Adipose tissue (tissue), 3 donors: ENCODE measurements around the gene ZFTA. TPM values are rescaled to one million over a fixed set of nuclear protein-coding genes. Genes with fewer than 3 reads are reported as not detected.

ENCODE experiments used
- H3K27ac ChIP-seq: one replicate; pipeline ENCODE4 v1.5.1; 2013; ENCODE audit warnings: low read depth, low read length
- WGBS, 3 donors: extraction: QIAGEN DNeasy Blood & Tissue Kit; methylation state at CpG; one replicate each; pipeline ENCODE4 v1.1.7; 2013; 5-methylcytosine and 5-hydroxymethylcytosine counted together
- polyA plus RNA-seq, 3 donors: library from polyadenylated mRNA; stranded (reverse); fragments of 200-250 nt; gene quantifications; one replicate each; pipeline ENCODE4 v1.2.3, GENCODE V29; 2013
- donor health status: healthy with polysubstance abuse.
- donor health status: Bipolar disorder and iron deficiency.
- donor health status: healthy.

ZFTA gene
- polyA plus RNA-seq, 3 donors = 3.9 to 13.8 (median 12.7) TPM

- 42 to 63% (median 61%) methylated on average over 80 to 96 of the region's 96 CpGs for WGBS, 3 donors
- H3K27ac ChIP-seq = no peak overlapping the region
These were observed 5.7 kb downstream of the ZFTA start for GRCh38 chr11:63762654-63763495.

DNA sequence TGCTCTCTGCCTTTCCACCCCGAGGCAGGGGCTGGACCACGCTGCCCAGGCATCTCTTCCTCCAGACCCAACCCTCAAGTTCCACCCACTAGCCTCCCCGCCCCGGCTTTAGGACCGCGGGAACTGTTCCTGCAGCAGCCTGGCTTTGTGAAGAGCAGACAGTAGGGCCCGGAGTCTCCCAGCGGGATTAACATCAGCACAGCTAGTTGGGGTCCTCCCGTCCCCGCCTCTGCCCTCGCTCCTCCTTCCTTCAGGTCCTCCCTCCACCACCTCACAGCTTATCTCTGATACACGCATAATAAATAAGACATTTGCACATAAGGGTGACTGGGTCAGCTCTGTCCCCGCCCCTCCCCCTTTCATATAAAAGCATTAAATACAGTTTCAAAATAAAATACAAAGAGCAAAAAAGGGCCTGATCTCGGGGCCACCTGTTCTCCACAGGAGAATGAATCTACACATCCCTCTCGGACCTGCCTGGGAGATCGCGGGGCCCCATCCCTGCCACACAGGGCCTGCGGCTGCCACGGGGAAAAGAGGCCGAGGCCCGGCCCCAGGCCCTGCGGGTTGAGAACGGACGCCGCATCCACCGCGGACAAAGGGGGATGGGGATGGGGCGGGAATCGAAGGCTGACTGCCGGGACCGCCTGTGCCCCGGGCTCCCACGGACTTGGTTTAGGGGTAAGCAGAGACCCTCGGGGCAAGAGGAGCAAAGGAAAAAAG is 6.5 kb downstream of the ZFTA start:
- no peak overlapping the region for H3K27ac ChIP-seq
- 59 to 64% (median 63%) methylated on average over 34 of the region's 34 CpGs for WGBS, 3 donors

GRCh38 chr11:63761188-63761587 is 7.4 kb downstream of the ZFTA start:
- H3K27ac ChIP-seq = no peak overlapping the region
- 74 to 86% (median 85%) methylated on average over 10 of the region's 10 CpGs for WGBS, 3 donors

DNA sequence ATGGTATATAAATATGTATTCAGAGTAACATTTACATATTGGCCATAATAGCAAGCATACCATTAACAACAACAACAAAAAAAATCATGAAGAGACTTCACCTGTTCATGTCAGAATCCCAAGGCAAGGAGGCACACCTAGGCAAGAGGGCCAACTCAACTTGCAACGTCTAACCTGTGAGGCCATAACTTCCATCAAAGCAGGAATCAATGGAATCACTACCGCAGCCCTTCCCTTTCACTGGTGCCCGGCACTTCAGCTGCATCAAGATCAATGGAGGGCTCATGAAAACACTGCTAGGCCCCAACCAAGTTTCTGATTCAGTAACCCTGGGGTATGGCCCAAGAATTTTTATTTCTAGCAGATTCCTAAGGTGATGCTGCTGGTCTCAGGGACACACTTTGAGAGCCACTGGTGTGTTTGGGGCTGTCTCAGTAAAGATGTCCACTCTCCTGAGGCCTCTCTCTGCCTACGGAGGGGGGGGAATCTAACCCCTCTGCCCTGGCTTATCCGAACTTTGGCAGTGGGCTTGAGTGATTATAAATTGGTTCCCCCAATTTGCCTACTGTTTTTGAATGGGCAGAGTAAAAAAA is 8.0 kb downstream of the ZFTA start:
- no peak overlapping the region for H3K27ac ChIP-seq
- 80 to 82% (median 82%) methylated on average over 5 of the region's 5 CpGs for WGBS, 3 donors

DNA sequence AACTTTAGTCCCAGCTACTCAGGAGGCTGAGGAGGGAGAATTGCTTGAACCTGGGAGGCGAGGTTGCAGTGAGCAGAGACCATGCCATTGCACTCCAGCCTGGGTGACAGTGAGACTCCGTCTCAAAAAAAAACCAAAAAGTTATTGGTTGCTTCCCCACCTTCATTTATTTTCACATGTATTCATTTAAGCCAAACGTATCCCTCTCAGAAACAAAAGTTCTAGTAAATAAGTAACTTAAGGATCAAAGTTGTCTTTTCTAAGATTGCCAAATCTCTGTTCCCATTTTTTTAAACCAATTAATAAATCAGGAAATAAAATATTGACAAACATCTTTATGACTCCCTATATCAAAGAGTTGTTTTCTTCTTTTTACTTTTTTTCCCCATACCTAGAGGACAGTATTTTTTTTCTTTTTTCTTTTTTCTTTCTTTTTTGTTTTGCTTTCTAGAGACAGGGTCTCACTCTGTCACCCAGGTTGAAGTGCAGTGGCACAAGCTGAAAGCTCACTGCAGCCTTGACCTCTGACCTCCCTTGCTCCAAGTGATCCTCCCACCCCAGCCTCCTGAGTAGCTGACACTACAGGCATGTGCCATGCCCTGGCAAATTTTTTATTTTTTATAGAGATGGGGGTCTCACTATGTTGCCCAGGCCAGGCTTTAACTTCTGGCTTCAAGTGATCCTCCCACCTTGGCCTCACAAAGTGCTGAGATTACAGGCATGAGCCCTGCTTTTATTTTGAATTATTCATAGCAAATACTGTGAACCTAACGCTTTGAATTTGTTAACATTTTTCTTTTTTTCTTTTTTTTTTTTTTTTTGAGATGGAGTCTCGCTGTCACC is 11.4 kb downstream of the ZFTA start:
- no peak overlapping the region for H3K27ac ChIP-seq
- 79 to 96% (median 90%) methylated on average over 5 of the region's 5 CpGs for WGBS, 3 donors

- no peak overlapping the region for H3K27ac ChIP-seq
- 88 to 94% (median 89%) methylated on average over 4 of the region's 4 CpGs for WGBS, 3 donors
These were observed 19.0 kb downstream of the ZFTA start for GRCh38 chr11:63749624-63750023.

- H3K27ac ChIP-seq = no peak overlapping the region
- 69 to 86% (median 83%) methylated on average over 3 of the region's 3 CpGs for WGBS, 3 donors
These were observed 21.6 kb downstream of the ZFTA start for GRCh38 chr11:63747011-63747410.

DNA sequence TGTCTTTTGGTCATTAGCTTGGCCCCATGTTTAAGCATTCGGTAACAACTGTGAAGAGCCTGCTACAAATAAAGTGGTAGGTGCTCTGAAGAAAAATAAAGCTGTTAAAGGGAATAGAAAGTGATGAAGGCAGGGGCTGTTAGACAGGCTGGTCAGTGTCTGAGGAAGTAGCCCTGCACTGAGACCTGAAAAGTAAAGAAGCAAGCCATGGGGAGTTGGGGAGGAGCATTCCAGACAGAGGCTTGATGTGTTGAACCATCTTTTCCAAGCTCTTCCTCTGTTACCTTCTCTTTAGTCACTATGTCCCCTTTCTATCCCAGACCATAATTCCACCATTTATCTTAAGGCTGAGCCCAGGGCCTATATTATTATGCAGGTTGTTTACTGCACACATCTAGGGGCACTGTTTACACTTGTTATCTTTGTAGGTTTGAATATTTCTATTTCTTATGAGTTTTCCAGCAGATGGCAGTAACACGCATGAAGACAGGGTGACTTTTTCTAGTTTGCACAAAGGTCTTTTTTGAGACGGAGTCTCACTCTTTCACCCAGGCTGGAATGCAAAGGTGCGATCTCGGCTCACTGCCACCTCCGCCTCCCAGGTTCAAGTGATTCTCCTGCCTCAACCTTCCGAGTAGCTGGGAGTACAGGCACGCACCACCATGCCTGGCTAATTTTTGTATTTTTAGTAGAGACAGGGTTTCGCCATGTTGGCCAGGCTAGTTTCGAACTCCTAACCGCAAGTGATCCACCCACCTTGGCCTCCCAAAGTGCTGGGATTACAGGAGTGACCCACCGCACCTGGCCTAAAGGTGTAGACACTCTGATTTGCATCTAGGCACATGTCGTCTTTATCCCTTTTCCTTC is 23.0 kb downstream of the ZFTA start:
- WGBS, 3 donors = 68 to 85% (median 82%) methylated on average over 13 of the region's 13 CpGs

DNA sequence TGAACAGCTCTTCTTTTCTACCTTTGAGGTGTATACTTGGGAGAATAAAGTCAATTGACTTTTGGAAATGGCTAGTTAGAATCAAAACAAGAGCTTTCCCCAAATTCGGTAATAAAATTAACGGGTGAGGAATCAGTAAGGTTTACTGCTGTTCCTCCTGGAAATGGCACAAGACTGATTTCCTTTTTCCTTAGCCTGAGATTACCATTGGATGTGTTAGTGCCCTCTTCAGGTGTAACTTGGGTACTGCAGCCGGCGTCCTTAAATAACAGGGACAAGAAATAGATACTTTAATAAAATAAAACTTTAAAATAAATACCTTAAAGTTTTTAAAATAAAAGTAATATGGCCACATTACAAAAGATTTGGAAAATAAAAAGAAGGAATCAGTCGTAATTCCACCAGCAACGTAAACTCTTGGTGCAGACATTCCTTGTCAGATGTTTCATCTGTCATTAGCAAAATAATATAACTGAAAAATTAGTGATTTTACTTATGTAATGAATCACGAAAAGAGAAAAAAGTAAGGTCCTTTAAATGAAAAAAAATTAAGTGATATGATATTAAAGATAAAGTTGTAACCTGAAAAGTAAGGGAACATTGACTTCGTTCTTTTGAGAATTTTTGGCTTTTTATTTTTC is 29.7 kb downstream of the ZFTA start:
- H3K27ac ChIP-seq = no peak overlapping the region
- 18 to 21% (median 19%) methylated on average over 8 of the region's 8 CpGs for WGBS, 3 donors

More for the DNA sequence above, 23.0 kb downstream of the ZFTA start:
- H3K27ac ChIP-seq = no peak overlapping the region

DNA sequence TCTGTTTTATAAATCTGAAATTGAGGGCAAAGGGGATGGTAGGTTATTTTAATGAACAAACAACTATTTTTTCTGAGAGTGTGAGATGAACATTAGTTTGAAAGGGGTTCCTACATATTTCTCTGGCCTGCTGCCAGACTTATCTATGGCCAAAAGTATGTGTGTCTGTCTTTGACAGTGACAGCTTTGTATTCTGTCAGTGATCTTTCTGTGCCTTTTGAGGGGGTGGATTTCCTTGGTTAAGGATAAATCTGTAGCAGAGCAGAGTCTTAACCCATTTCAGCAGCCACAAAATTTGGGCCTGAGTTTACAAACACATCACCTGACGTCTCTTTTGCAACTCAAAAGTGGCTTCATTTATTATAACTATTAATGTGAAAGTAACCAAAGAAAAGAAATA is 30.9 kb downstream of the ZFTA start:
- WGBS, 3 donors = 63 to 76% (median 70%) methylated on average over 1 of the region's 1 CpG

DNA sequence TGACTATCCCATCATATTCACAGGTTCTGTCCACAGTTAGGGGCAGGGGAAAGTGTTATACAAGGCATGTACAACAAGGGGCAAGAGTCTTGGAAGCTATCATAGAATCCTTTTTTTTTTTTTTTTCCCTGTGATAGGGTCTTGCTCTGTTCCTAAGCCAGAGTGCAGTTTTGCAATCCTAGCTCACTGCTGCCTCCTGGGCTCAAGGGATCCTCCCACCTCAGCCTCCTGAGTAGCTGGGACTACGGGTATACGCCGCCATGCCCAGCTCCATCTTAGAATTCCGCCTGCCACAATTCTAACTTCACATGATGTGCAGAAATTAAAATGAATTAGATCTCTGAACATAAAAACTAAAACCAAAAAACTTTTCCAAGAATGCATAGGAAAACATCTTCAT is 31.7 kb downstream of the ZFTA start:
- H3K27ac ChIP-seq = no peak overlapping the region
- WGBS, 3 donors = 96 to 98% (median 98%) methylated on average over 4 of the region's 4 CpGs

More for the DNA sequence above, 30.9 kb downstream of the ZFTA start:
- H3K27ac ChIP-seq = no peak overlapping the region

DNA sequence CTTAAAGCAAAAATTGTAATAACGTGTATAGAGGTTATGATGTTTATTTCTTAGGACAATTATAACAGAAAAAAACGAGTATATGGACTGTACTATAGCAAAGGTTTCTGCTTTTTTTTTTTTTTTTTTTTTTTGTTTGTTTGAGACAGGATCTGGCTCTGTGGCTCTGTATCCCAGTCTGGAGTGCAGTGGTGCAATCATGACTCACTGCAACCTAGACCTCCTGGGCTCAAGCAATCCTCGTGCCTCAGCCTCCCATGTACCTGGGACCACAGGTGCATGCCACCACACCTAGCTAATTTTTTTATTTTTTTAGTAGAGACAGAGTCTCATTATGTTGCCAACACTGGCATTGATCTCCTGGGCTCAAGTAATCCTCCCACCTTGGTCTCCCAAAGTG is 39.2 kb downstream of the ZFTA start:
- WGBS, 3 donors = 85 to 89% (median 86%) methylated on average over 3 of the region's 3 CpGs
- H3K27ac ChIP-seq = no peak overlapping the region

DNA sequence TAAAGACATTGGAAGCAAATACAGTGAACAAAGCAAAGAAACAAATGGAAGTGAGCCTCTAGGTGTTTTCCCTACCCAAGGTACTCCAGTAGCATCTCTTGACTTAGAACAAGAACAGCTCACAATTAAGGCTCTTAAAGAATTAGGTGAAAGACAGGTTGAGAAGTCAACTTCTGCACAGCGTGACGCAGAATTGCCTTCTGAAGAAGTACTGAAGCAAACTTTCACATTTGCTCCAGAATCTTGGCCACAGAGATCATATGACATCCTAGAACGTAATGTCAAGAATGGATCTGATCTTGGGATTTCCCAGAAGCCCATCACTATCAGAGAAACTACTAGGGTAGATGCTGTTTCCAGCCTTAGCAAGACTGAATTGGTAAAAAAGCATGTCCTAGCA is 48.0 kb downstream of the ZFTA start:
- H3K27ac ChIP-seq = no peak overlapping the region
- WGBS, 3 donors = 87 to 92% (median 89%) methylated on average over 3 of the region's 3 CpGs

DNA sequence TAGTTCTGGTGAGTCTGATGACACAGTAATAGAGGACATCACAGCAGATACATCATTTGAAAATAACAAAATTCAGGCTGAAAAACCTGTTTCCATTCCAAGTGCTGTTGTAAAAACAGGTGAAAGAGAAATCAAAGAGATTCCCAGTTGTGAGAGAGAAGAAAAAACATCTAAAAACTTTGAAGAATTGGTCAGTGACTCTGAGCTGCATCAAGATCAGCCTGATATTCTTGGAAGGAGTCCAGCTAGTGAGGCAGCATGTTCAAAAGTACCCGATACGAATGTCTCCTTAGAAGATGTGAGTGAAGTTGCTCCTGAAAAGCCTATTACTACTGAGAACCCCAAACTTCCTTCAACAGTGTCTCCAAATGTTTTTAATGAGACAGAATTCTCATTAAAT is 48.6 kb downstream of the ZFTA start:
- no peak overlapping the region for H3K27ac ChIP-seq
- 67 to 74% (median 70%) methylated on average over 2 of the region's 2 CpGs for WGBS, 3 donors

DNA sequence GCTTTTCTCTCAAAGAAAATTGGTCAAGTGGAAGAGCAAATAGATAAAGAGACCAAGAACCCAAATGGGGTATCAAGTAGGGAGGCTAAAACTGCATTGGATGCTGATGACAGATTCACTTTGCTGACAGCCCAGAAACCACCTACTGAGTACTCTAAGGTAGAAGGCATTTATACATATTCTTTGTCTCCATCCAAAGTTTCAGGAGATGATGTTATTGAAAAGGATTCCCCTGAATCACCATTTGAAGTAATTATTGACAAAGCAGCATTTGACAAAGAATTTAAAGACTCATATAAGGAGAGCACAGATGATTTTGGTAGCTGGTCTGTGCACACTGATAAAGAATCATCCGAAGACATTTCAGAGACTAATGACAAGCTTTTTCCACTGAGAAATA is 49.6 kb downstream of the ZFTA start:
- 68 to 84% (median 81%) methylated on average over 1 of the region's 1 CpG for WGBS, 3 donors
- no peak overlapping the region for H3K27ac ChIP-seq
